Measurements from ENCODE around the gene SAAL1. TPM values are rescaled to one million over a fixed set of nuclear protein-coding genes. Genes with fewer than 3 reads are reported as not detected.

Gene SAAL1
- total and polyA plus RNA-seq, 2 donors (not counting 1 experiment from before 2014, with no cell fraction given) = 12.8 to 35.2 TPM

DNA sequence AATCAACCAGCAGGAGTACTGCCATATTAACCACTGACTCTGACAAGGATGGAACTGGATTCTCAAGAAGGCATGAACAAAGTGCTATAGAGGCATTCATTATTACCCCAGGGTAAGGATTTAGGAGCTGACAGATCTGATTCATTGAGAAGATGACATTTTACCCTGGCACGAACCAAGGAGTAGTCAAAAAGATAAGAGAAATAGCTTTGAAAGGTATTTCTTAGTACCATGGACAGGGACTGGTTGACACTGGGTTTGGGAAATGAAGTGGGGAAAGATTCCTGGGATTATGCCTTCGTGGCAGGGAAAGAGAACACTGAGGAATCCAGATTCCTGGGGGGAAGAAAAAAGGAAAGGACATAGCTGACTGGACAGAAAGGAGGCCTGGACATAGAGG is 5.1 kb upstream of the SAAL1 start:
- ChIA-PET POLR2A (interaction anchor here (0.6 kb wide), 1 partner anchor 579 kb away, joined by 4 read pairs; no protein-coding TSS in a partner anchor), CTCF (interaction anchor here (0.5 to 2.0 kb wide), 5 partner anchors 35 to 621 kb away, joined by 3 to 5 read pairs (median 3); no protein-coding TSS in a partner anchor)
- Histone ChIP-seq H2AFZ (ENCODE audit: insufficient read depth, low read depth, low read length, poor library complexity, severe bottlenecking) (no peak overlapping the region), H3K79me2 (ENCODE audit: control insufficient read depth, insufficient read depth, low read length) (peaks cover 5% of the 10 kb centered on the region), H4K20me1 (ENCODE audit: control insufficient read depth, insufficient read depth, low read length, poor library complexity, severe bottlenecking) (no peaks in the 10 kb centered on the region), H3K27ac (ENCODE audit: low read length in 2 of 2) (no peak overlapping the region), H3K4me2 (replicated peaks; ENCODE audit: low read depth, low read length, poor library complexity, severe bottlenecking) (no peak overlapping the region), H3K36me3 (replicated peaks in 1 of 2; ENCODE audit: control extremely low read depth in 1 of 2, control insufficient read depth in 1 of 2, extremely low read depth in 1 of 2, insufficient read depth in 2 of 2, low read length in 1 of 2) (no peaks in the 10 kb centered on the region), H3K4me1 (ENCODE audit: control insufficient read depth in 2 of 2, insufficient read depth in 2 of 2, low read length in 2 of 2) (peaks cover 0 to 10% of the 10 kb centered on the region in 2 donors), H3K4me3 (ENCODE audit: control extremely low read depth in 1 of 5, extremely low read depth in 1 of 5, insufficient read depth in 1 of 5, low read depth in 2 of 5, low read length in 4 of 5) (no peak overlapping the region), H3K27me3 (replicated peaks in 1 of 4; ENCODE audit: control extremely low read depth in 1 of 4, control insufficient read depth in 3 of 4, insufficient read depth in 4 of 4, low read length in 3 of 4) (peaks cover 0 to 6% (median 4%) of the 10 kb centered on the region in 4 experiments), H3K9me3 (ENCODE audit: control extremely low read depth in 1 of 3, control insufficient read depth in 2 of 3, insufficient read depth in 1 of 3, low read length in 2 of 3) (no peaks in the 10 kb centered on the region), H3K9ac (ENCODE audit: low read length) (no peak overlapping the region)
- ATAC-seq (ENCODE audit: low read depth) (no peak), DNase-seq (no peak)
- intact Hi-C loops (cut with micrococcal nuclease) = no loop called here
- TF ChIP-seq EZH2 (IDR thresholded peaks at IDR 0.05; ENCODE audit: borderline replicate concordance, insufficient read depth, low read depth, low read length, poor library complexity, severe bottlenecking) = no peak
- TF ChIP-seq, protein P1, sequence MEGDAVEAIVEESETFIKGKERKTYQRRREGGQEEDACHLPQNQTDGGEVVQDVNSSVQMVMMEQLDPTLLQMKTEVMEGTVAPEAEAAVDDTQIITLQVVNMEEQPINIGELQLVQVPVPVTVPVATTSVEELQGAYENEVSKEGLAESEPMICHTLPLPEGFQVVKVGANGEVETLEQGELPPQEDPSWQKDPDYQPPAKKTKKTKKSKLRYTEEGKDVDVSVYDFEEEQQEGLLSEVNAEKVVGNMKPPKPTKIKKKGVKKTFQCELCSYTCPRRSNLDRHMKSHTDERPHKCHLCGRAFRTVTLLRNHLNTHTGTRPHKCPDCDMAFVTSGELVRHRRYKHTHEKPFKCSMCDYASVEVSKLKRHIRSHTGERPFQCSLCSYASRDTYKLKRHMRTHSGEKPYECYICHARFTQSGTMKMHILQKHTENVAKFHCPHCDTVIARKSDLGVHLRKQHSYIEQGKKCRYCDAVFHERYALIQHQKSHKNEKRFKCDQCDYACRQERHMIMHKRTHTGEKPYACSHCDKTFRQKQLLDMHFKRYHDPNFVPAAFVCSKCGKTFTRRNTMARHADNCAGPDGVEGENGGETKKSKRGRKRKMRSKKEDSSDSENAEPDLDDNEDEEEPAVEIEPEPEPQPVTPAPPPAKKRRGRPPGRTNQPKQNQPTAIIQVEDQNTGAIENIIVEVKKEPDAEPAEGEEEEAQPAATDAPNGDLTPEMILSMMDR (IDR thresholded peaks at IDR 0.05) = no peak
- peaks cover 48% of the 10 kb centered on the region for H3K27me3 Mint-ChIP-seq
- H3K4me3 Mint-ChIP-seq = no peak overlapping the region
- 44% methylated on average over 2 of the region's 2 CpGs for WGBS (ENCODE audit: insufficient coverage)
- H3K27ac Mint-ChIP-seq = no peak overlapping the region
- H3K9me3 Mint-ChIP-seq (ENCODE audit: insufficient read depth) = no peaks in the 10 kb centered on the region
- H3K4me1 Mint-ChIP-seq = peaks cover 9% of the 10 kb centered on the region

DNA sequence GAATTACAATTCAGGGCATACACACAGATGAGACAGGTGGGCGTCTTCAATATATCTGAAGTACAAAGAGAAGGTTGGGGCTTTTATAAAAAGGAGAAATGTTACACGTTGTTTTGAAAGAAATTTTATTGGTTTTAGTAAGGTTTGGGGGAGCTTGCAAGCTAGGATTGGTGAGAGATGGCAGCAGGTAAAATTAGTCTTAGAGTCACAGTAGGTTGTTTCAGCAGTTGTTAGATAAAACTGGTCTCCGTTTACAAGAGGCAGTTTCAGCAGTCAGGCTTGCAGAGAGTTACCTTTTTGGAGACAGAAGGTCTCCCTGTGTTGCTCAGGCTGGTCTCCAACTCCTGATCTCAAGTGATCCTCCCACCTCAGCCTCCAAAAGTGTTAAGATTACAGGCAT is 2.4 kb upstream of the SAAL1 start:
- CTCF ChIA-PET = no interaction called here
- no peak overlapping the region for H3K27ac ChIP-seq (ENCODE audit: low read length in 2 of 2)
- H4K20me1 ChIP-seq (ENCODE audit: control insufficient read depth, insufficient read depth, low read length, poor library complexity, severe bottlenecking) = no peaks in the 10 kb centered on the region
- H3K27me3 Mint-ChIP-seq = peaks cover 31% of the 10 kb centered on the region
- H3K4me1 Mint-ChIP-seq = peaks cover 19% of the 10 kb centered on the region
- no peak overlapping the region for H3K9ac ChIP-seq (ENCODE audit: low read length)
- H2AFZ ChIP-seq (ENCODE audit: insufficient read depth, low read depth, low read length, poor library complexity, severe bottlenecking) = no peak overlapping the region
- H3K36me3 ChIP-seq (replicated peaks in 1 of 2; ENCODE audit: control extremely low read depth in 1 of 2, control insufficient read depth in 1 of 2, extremely low read depth in 1 of 2, insufficient read depth in 2 of 2, low read length in 1 of 2) = peaks cover 0 to 4% of the 10 kb centered on the region in 2 experiments
- no peak overlapping the region for H3K4me3 ChIP-seq (ENCODE audit: control extremely low read depth in 1 of 5, extremely low read depth in 1 of 5, insufficient read depth in 1 of 5, low read depth in 2 of 5, low read length in 4 of 5)
- intact Hi-C loops (cut with micrococcal nuclease) = loop anchor here (5.0 kb wide), 1 partner anchor 419 kb away; the partner anchor contains the start of gene TSG101
- H3K4me3 Mint-ChIP-seq = no peak overlapping the region
- WGBS (ENCODE audit: insufficient coverage) = 79% methylated on average over 2 of the region's 3 CpGs
- peaks cover 11 to 17% of the 10 kb centered on the region in 2 donors for H3K4me1 ChIP-seq (ENCODE audit: control insufficient read depth in 2 of 2, insufficient read depth in 2 of 2, low read length in 2 of 2)
- peaks cover 29% of the 10 kb centered on the region for H3K79me2 ChIP-seq (ENCODE audit: control insufficient read depth, insufficient read depth, low read length)
- ATAC-seq (ENCODE audit: low read depth) (no peak), DNase-seq (no peak)
- H3K27me3 ChIP-seq (replicated peaks in 1 of 4; ENCODE audit: control extremely low read depth in 1 of 4, control insufficient read depth in 3 of 4, insufficient read depth in 4 of 4, low read length in 3 of 4) = peaks cover 0 to 6% (median 4%) of the 10 kb centered on the region in 4 experiments
- POLR2A ChIA-PET = no interaction called here
- H3K9me3 ChIP-seq (ENCODE audit: control extremely low read depth in 1 of 3, control insufficient read depth in 2 of 3, insufficient read depth in 1 of 3, low read length in 2 of 3) = no peaks in the 10 kb centered on the region
- no peak overlapping the region for H3K27ac Mint-ChIP-seq
- H3K4me2 ChIP-seq (replicated peaks; ENCODE audit: low read depth, low read length, poor library complexity, severe bottlenecking) = no peak overlapping the region
- no peaks in the 10 kb centered on the region for H3K9me3 Mint-ChIP-seq (ENCODE audit: insufficient read depth)
- TF ChIP-seq EZH2 (IDR thresholded peaks at IDR 0.05; ENCODE audit: borderline replicate concordance, insufficient read depth, low read depth, low read length, poor library complexity, severe bottlenecking) = no peak
- TF ChIP-seq, protein P1 (IDR thresholded peaks at IDR 0.05) = no peak
